NCI-H2081 (cell line): ENCODE data around the gene DEPDC4.
A peak's percentile ranks its signal among the peaks of the same experiment; 100 is the strongest.
"Not testable (repeated sequence)": the region's sequence is repeated elsewhere in the genome, so short reads cannot be mapped to it uniquely, and the experiment has no call there.

ENCODE experiments used
- DNase-seq, 2 experiments: peaks; one replicate each; lab custom pipeline; 2025; lab: John Stamatoyannopoulos, UW

The DEPDC4 gene

GRCh38 chr12:100263131-100263530 lies 3.7 kb downstream of the DEPDC4 start:
- no peak for DNase-seq

GRCh38 chr12:100258127-100258526 lies 8.8 kb downstream of the DEPDC4 start:
- no peak for DNase-seq

- DNase-seq = no peak
Measured at GRCh38 chr12:100254876-100255275, 12.0 kb downstream of the DEPDC4 start.

GRCh38 chr12:100253437-100253836 lies 13.4 kb downstream of the DEPDC4 start:
- DNase-seq = no peak

GRCh38 chr12:100251917-100252316 lies 15.0 kb downstream of the DEPDC4 start:
- no peak for DNase-seq

GRCh38 chr12:100249941-100250340 lies 16.9 kb downstream of the DEPDC4 start:
- DNase-seq = no peak

GRCh38 chr12:100248886-100249285 lies 18.0 kb downstream of the DEPDC4 start:
- DNase-seq = no peak

GRCh38 chr12:100247765-100248164 lies 19.1 kb downstream of the DEPDC4 start:
- no peak for DNase-seq

GRCh38 chr12:100243137-100243536 lies 23.7 kb downstream of the DEPDC4 start:
- no peak for DNase-seq

GRCh38 chr12:100239589-100239988 lies 27.3 kb downstream of the DEPDC4 start:
- DNase-seq = no peak

- no peak for DNase-seq
Measured at GRCh38 chr12:100238801-100239200, 28.1 kb downstream of the DEPDC4 start.

- peak; percentile 36 to 51 for DNase-seq
Measured at GRCh38 chr12:100234591-100235304, 32.1 kb downstream of the DEPDC4 start.

GRCh38 chr12:100234166-100234565 lies 32.7 kb downstream of the DEPDC4 start:
- DNase-seq = no peak

- not testable (repeated sequence) for DNase-seq
Measured at GRCh38 chr12:100231873-100232272, 35.0 kb downstream of the DEPDC4 start.

- DNase-seq = no peak
Measured at GRCh38 chr12:100229876-100230275, 37.0 kb downstream of the DEPDC4 start.

GRCh38 chr12:100229036-100229635 lies 37.7 kb downstream of the DEPDC4 start:
- no peak for DNase-seq

- no peak for DNase-seq
Measured at GRCh38 chr12:100225491-100225890, 41.4 kb downstream of the DEPDC4 start.

GRCh38 chr12:100222173-100222572 lies 44.7 kb downstream of the DEPDC4 start:
- not testable (repeated sequence) for DNase-seq

- DNase-seq = no peak
Measured at GRCh38 chr12:100221523-100221922, 45.4 kb downstream of the DEPDC4 start.

- DNase-seq = no peak
Measured at GRCh38 chr12:100219328-100220109, 47.4 kb downstream of the DEPDC4 start.

GRCh38 chr12:100216337-100216736 lies 50.5 kb downstream of the DEPDC4 start:
- no peak for DNase-seq

GRCh38 chr12:100215209-100215608 lies 51.7 kb downstream of the DEPDC4 start:
- DNase-seq = no peak

- DNase-seq = no peak
Measured at GRCh38 chr12:100214518-100214917, 52.4 kb downstream of the DEPDC4 start.
